ENCODE data around the gene SIDT2. TPM values are rescaled to one million over a fixed set of nuclear protein-coding genes. Genes with fewer than 3 reads are reported as not detected.
"Not testable (repeated sequence)": the region's sequence is repeated elsewhere in the genome, so short reads cannot be mapped to it uniquely, and the experiment has no call there.

The SIDT2 gene
- total and polyA plus RNA-seq, 3 donors from 2014 or later = 69.5 to 129 (median 93.8) TPM

DNA sequence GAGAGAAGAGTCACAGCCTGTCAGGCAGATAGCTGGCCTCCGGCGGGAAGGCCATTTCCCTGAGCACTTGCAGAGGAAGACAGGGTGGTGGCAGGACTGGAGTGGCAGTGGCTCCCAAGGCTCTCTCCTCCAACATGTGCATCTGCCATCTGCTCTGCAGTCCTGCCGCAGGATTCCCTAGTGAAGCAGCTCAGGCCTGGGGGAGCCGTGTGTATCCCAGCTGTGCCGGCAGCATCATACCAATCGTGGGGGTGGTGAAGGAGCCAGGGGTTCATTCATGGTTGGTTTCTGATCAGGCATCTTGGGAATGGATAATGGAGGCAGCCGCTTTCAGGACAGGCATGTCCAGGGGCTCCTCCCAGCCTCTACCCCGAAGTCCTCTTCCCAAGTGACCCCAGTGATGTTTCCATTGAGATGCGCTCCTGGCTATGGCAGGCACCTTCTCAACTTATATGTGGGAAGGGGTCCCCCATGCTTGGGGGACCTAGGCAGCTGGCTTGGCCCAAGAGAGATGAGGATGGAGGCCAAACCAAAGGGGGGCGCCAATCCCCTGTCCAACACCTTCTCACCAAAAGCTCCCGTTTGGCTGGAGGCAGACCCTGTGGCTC is 26.8 kb downstream of the SIDT2 start:
- Histone ChIP-seq H3K27ac (peak overlapping the region in 1 of 2 donors; percentile 91), H3K4me3 (no peak overlapping the region), H3K27me3 (no peaks in the 10 kb centered on the region), H3K9me3 (no peaks in the 10 kb centered on the region), H3K4me1 (peaks cover 17% of the 10 kb centered on the region), H3K36me3 (ENCODE audit: low read depth, missing control alignments) (no peaks in the 10 kb centered on the region)
- TF ChIP-seq POLR2A (IDR thresholded peaks at IDR 0.05) (no peak), CTCF (IDR thresholded peaks at IDR 0.05) (no peak)
- intact Hi-C loops (cut with DNase I; ENCODE audit: low total_unique reads) = no loop called here
- no peak for DNase-seq
- 55 to 68% methylated on average over 9 to 11 of the region's 11 CpGs for WGBS, 2 donors

DNA sequence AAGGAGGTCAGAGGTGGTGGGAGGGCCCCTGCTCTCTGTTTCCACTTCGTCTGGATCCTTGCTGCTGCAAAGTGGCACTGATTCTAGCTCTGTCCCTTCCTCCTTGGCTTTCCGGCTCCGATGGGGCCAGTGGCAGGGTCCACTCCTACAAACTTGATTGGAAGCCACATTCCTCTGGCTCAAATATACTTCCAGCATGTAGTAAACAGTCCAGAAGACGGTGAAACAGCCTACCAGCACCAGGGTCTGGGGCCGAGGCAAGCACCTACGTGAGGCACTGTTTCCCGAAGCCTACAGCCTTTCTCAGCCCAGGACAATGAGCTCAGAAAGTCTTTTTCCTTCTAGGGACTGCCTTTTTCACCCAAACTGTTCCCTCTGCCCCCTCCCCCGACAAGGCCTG is 27.6 kb downstream of the SIDT2 start:
- H3K36me3 ChIP-seq (ENCODE audit: low read depth, missing control alignments); DNase-seq; H3K4me3 ChIP-seq; H3K9me3 ChIP-seq; H3K27ac ChIP-seq; H3K27me3 ChIP-seq; intact Hi-C loops (cut with DNase I; ENCODE audit: low total_unique reads): not testable (repeated sequence)
- H3K4me1 ChIP-seq = peaks cover 17% of the 10 kb centered on the region
- WGBS, 2 donors = 68 to 82% methylated on average over 7 to 8 of the region's 8 CpGs

- H3K27me3 ChIP-seq; DNase-seq; H3K9me3 ChIP-seq; H3K4me3 ChIP-seq; intact Hi-C loops (cut with DNase I; ENCODE audit: low total_unique reads); H3K27ac ChIP-seq; H3K36me3 ChIP-seq (ENCODE audit: low read depth, missing control alignments): not testable (repeated sequence)
- H3K4me1 ChIP-seq = peaks cover 17% of the 10 kb centered on the region
- no CpG with 5 or more reads among the region's 11 CpGs for WGBS, 2 donors
Observed at GRCh38 chr11:117206859-117207258, 28.3 kb downstream of the SIDT2 start.

DNA sequence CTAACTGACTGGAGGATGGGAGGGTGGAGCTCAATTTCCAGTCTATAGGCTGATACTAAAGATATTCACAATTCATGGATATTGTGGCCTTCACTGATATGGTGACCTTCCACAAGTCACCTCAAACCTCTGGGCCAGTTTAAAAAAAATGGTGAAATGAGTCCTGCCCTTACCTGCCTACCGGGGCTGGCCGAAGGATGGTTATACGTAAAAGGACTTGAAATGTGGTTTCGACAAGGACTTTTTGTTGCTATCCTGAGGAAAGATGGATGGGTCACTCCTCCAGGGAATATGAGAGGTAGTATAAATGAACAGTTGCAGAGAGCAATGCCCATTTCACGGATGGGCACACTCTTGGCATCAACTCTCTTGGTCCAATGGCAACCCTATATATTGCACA is 28.9 kb downstream of the SIDT2 start:
- H3K27me3 ChIP-seq; H3K36me3 ChIP-seq (ENCODE audit: low read depth, missing control alignments); DNase-seq; intact Hi-C loops (cut with DNase I; ENCODE audit: low total_unique reads); H3K27ac ChIP-seq; H3K4me3 ChIP-seq; H3K9me3 ChIP-seq: not testable (repeated sequence)
- 86 to 88% methylated on average over 5 of the region's 5 CpGs for WGBS, 2 donors
- H3K4me1 ChIP-seq = peaks cover 16% of the 10 kb centered on the region

GRCh38 chr11:117208710-117209109 is 30.2 kb downstream of the SIDT2 start:
- DNase-seq; intact Hi-C loops (cut with DNase I; ENCODE audit: low total_unique reads); H3K9me3 ChIP-seq; H3K27ac ChIP-seq; H3K27me3 ChIP-seq; H3K36me3 ChIP-seq (ENCODE audit: low read depth, missing control alignments); H3K4me3 ChIP-seq: not testable (repeated sequence)
- peaks cover 12% of the 10 kb centered on the region for H3K4me1 ChIP-seq
- 93% methylated on average over 10 of the region's 13 CpGs; no CpG with 5 or more reads in 1 of the 2 donors for WGBS, 2 donors

GRCh38 chr11:117209351-117210125 is 31.0 kb downstream of the SIDT2 start:
- intact Hi-C loops (cut with DNase I; ENCODE audit: low total_unique reads); H3K27me3 ChIP-seq; DNase-seq; H3K9me3 ChIP-seq; H3K36me3 ChIP-seq (ENCODE audit: low read depth, missing control alignments); H3K4me3 ChIP-seq; H3K27ac ChIP-seq: not testable (repeated sequence)
- 86 to 91% methylated on average over 7 to 8 of the region's 8 CpGs for WGBS, 2 donors
- peaks cover 12% of the 10 kb centered on the region for H3K4me1 ChIP-seq

DNA sequence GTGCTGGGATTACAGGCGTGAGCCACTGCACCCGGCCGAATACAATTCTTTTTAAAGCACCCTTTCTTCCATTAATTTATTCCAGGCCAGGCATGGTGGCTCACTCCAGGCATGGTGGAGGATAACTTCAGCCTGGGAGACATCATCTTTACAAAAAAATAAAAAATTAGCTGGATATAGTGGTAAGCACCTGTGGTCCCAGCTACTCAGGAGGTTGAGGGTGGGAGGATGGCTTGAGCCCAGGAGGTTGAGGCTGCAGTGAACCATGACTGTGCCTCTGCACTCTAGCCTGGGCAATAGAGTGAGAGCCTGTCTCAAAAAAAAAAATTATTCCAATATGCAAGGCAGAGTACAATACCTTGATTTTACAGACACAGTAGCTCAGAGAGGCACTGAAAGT is 32.1 kb downstream of the SIDT2 start:
- TF ChIP-seq POLR2A (IDR thresholded peaks at IDR 0.05) (no peak), CTCF (IDR thresholded peaks at IDR 0.05) (no peak)
- Histone ChIP-seq H3K27ac (no peak overlapping the region), H3K36me3 (ENCODE audit: low read depth, missing control alignments) (no peaks in the 10 kb centered on the region)

More for the DNA sequence above, 32.1 kb downstream of the SIDT2 start:
- DNase-seq = no peak
- H3K4me1 ChIP-seq = peaks cover 2% of the 10 kb centered on the region
- intact Hi-C loops (cut with DNase I; ENCODE audit: low total_unique reads) = no loop called here
- WGBS, 2 donors = 99 to 100% methylated on average over 3 of the region's 3 CpGs
- H3K4me3 ChIP-seq = no peak overlapping the region
- no peaks in the 10 kb centered on the region for H3K27me3 ChIP-seq
- H3K9me3 ChIP-seq = no peaks in the 10 kb centered on the region

Data from testis (tissue), 3 donors.